Esophagus squamous epithelium (tissue), 5 donors: ENCODE results near the gene GLRX3. TPM values are rescaled to one million over a fixed set of nuclear protein-coding genes. Genes with fewer than 3 reads are reported as not detected.

ENCODE experiments used
- DNase-seq: peaks from one replicate; lab custom pipeline; 2025; lab: John Stamatoyannopoulos, UW
- H3K27ac ChIP-seq, 4 donors: fragments of 200-600 bp; sonication (generic); one replicate each; pipeline ENCODE4 v1.5.1; 2016 to 2019; ENCODE audit warnings: mild to moderate bottlenecking in 1 of 4
- H3K27me3 ChIP-seq, 4 donors: fragments of 200-600 bp; sonication (generic); 1 replicate in 3 of 4; 2 replicates in 1 of 4; pipeline versions ENCODE4 v1.5.1 to v1.6.0; 2017 to 2021; ENCODE audit warnings: antibody characterized with exemption in 1 of 4
- H3K36me3 ChIP-seq, 3 donors: fragments of 200-600 bp; sonication (generic); one replicate each; pipeline ENCODE4 v1.5.1; 2016 to 2019
- H3K4me1 ChIP-seq, 3 donors: fragments of 200-600 bp; sonication (generic); one replicate each; pipeline ENCODE4 v1.5.1; 2017 to 2019
- H3K4me3 ChIP-seq, 4 donors: fragments of 200-600 bp; sonication (generic); 1 replicate in 3 of 4; 2 replicates in 1 of 4; pipeline ENCODE4 v1.5.1; 2016 to 2019; ENCODE audit warnings: mild to moderate bottlenecking in 2 of 4, moderate library complexity in 1 of 4
- H3K9me3 ChIP-seq, 3 donors: fragments of 200-600 bp; sonication (generic); one replicate each; pipeline ENCODE4 v1.5.1; 2016 to 2019
- CTCF ChIP-seq, 6 experiments: fragments of 450-650 bp in 4 of 6; fragments of 200-600 bp in 2 of 6; sonication (generic) in 2 of 6; IDR thresholded peaks; one replicate each; pipeline ENCODE4 v1.5.1; 2016 to 2019; ENCODE audit warnings: antibody characterized with exemption in 6 of 6, mild to moderate bottlenecking in 4 of 6, moderate library complexity in 4 of 6
- POLR2A ChIP-seq, 4 donors: fragments of 450-650 bp; IDR thresholded peaks; one replicate each; pipeline ENCODE4 v1.6.1; 2017; ENCODE audit warnings: antibody characterized with exemption in 4 of 4, mild to moderate bottlenecking in 4 of 4, moderate library complexity in 3 of 4
- WGBS, 2 donors: methylation state at CpG; one replicate each; pipeline ENCODE4 v1.1.5; 2018; 5-methylcytosine and 5-hydroxymethylcytosine counted together
- intact Hi-C: fragments of 100-400 bp; cut with DNase I; formaldehyde crosslinking; loops from one replicate; pipeline ENCODE4 v1.15.0; 2022
- total RNA-seq, 4 donors: library from RNA; depleted of rRNA; stranded (reverse); fragments of >200 nt; gene quantifications; one replicate each; pipeline ENCODE4 v1.1.0, GENCODE V29; 2016
- donor health status: DM: yes; HTN: yes; CAD: no.

GLRX3 gene
- total RNA-seq, 4 donors from 2014 or later = 48.5 to 115 (median 81.8) TPM

GRCh38 chr10:130167707-130168106 is 31.5 kb downstream of the GLRX3 start:
- 93% methylated on average over 7 of the region's 7 CpGs for WGBS, 2 donors
- intact Hi-C loops = no loop called here
- no peaks in the 10 kb centered on the region for H3K9me3 ChIP-seq
- no peaks in the 10 kb centered on the region for H3K27me3 ChIP-seq
- H3K4me1 ChIP-seq = no peaks in the 10 kb centered on the region
- no peak for DNase-seq
- peaks cover 6 to 99% (median 16%) of the 10 kb centered on the region in 3 donors for H3K36me3 ChIP-seq
- H3K4me3 ChIP-seq = no peak overlapping the region
- TF ChIP-seq POLR2A (IDR thresholded peaks at IDR 0.05) (no peak), CTCF (IDR thresholded peaks at IDR 0.05) (no peak)
- H3K27ac ChIP-seq = no peak overlapping the region

DNA sequence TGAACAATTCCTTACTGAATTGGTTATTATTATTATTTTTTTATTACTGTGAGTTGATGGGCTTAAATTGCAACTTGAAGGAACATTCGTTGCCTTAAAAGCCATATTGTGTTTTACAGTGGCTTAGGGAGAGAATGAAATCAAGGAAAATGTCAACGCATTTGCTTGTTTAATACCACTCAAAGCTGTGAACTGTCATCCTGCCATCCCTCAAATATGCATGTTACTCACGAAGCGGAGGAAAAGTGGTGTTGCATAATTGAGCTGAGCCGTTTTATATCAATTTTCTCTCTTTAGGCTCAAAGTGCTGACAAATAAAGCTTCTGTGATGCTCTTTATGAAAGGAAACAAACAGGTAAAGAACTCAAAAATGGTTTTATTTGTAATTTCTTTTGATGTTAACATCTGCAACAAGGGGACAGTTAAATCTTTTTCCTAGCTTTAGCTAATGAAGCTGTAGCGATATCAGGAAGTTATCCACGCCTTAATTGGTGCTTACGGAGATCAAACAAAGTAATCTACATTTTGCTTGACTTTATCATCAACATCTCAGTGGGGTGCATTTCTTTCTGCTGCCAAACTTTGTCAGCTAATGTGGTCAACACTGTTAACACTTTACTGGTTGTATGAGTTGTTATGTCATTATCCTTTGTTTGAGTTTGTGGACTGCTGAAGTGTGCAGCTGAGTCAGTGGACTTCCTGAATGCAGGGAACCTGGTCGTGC is 33.1 kb downstream of the GLRX3 start:
- WGBS, 2 donors = 81 to 83% methylated on average over 9 of the region's 9 CpGs
- no peak for TF ChIP-seq CTCF (IDR thresholded peaks at IDR 0.05)
- TF ChIP-seq POLR2A (IDR thresholded peaks at IDR 0.05) = no peak
- Histone ChIP-seq H3K36me3 (peaks cover 11 to 98% (median 16%) of the 10 kb centered on the region in 3 donors), H3K27ac (no peak overlapping the region), H3K4me3 (no peak overlapping the region), H3K4me1 (no peaks in the 10 kb centered on the region), H3K9me3 (no peaks in the 10 kb centered on the region), H3K27me3 (no peaks in the 10 kb centered on the region)
- intact Hi-C loops = no loop called here
- DNase-seq = no peak

- WGBS, 2 donors = 70 to 74% methylated on average over 3 of the region's 3 CpGs
- no peak overlapping the region for H3K4me3 ChIP-seq
- H3K36me3 ChIP-seq = peaks cover 16 to 99% (median 16%) of the 10 kb centered on the region in 3 donors
- no peaks in the 10 kb centered on the region for H3K9me3 ChIP-seq
- H3K27me3 ChIP-seq = no peaks in the 10 kb centered on the region
- no peak for DNase-seq
- no peak overlapping the region for H3K27ac ChIP-seq
- H3K4me1 ChIP-seq = no peaks in the 10 kb centered on the region
- TF ChIP-seq POLR2A (IDR thresholded peaks at IDR 0.05) = no peak
- TF ChIP-seq CTCF (IDR thresholded peaks at IDR 0.05) = no peak
- intact Hi-C loops = no loop called here
Measured at GRCh38 chr10:130171196-130171595, 35.0 kb downstream of the GLRX3 start.

- Histone ChIP-seq H3K27me3 (no peaks in the 10 kb centered on the region), H3K36me3 (peaks cover 10 to 98% (median 17%) of the 10 kb centered on the region in 3 donors), H3K4me1 (no peaks in the 10 kb centered on the region), H3K27ac (no peak overlapping the region), H3K9me3 (no peaks in the 10 kb centered on the region), H3K4me3 (no peak overlapping the region)
- TF ChIP-seq CTCF (IDR thresholded peaks at IDR 0.05) (no peak), POLR2A (IDR thresholded peaks at IDR 0.05) (no peak)
- intact Hi-C loops = no loop called here
- 37 to 58% methylated on average over 2 of the region's 2 CpGs for WGBS, 2 donors
- DNase-seq = no peak
Measured at GRCh38 chr10:130174328-130174727, 38.1 kb downstream of the GLRX3 start.

GRCh38 chr10:130175074-130175473 is 38.9 kb downstream of the GLRX3 start:
- TF ChIP-seq CTCF (IDR thresholded peaks at IDR 0.05) (no peak), POLR2A (IDR thresholded peaks at IDR 0.05) (no peak)
- H3K36me3 ChIP-seq = peaks cover 10 to 98% (median 19%) of the 10 kb centered on the region in 3 donors
- no peak for DNase-seq
- intact Hi-C loops = no loop called here
- no peaks in the 10 kb centered on the region for H3K27me3 ChIP-seq
- H3K9me3 ChIP-seq = no peaks in the 10 kb centered on the region
- no peak overlapping the region for H3K27ac ChIP-seq
- 82 to 87% methylated on average over 4 of the region's 4 CpGs for WGBS, 2 donors
- no peaks in the 10 kb centered on the region for H3K4me1 ChIP-seq
- H3K4me3 ChIP-seq = no peak overlapping the region
